A549 treated with Mapracorat at 1 μM for 4 hours (cell line): ENCODE measurements around the gene SMIM38. TPM values are rescaled to one million over a fixed set of nuclear protein-coding genes. Genes with fewer than 3 reads are reported as not detected.

Source experiments
- total RNA-seq: library from RNA; stranded (reverse); fragments of 200-300 nt; extraction: Qiagen RNA extraction; gene quantifications from 5 replicates; pipeline ENCODE4 v1.2.3, GENCODE V29; 2022

SMIM38 gene
- total RNA-seq: 0.06 to 0.11 TPM in 2 of 5 replicates, not detected in the others

GRCh38 chr11:69155302-69156234 lies at the start of gene SMIM38:
SMIM38 (plus strand) TSS chr11:69155935; CDS start chr11:69157847, 1,912 bp downstream.

Other genes with a start within 250 kb of the SMIM38 start
- gene MRGPRD, start 174.9 kb upstream of the SMIM38 start, total RNA-seq: not detected in 5 replicates
- gene MRGPRF, start 142.7 kb upstream of the SMIM38 start, total RNA-seq: 0.06 to 0.12 TPM in 2 of 5 replicates, not detected in the others
- gene TPCN2, start 107.0 kb upstream of the SMIM38 start, total RNA-seq: 8.7 to 14.1 TPM (median 12.8 TPM) in 5 replicates
- gene MYEOV, start 138.2 kb downstream of the SMIM38 start, total RNA-seq: 101 to 124 TPM (median 121 TPM) in 5 replicates